HG02798 (cell line): ENCODE data around the gene PDE3B.
A peak's percentile ranks its signal among the peaks of the same experiment; 100 is the strongest.

Source experiments
- ATAC-seq: cut with Tn5 transposase; IDR thresholded peaks from one replicate; pipeline ENCODE4 v1.9.1; 2021; ENCODE audit warnings: mild to moderate bottlenecking; ENCODE audit not compliant: unreplicated experiment, poor library complexity

Gene PDE3B

GRCh38 chr11:14906578-14906977, 263.0 kb downstream of the PDE3B start:
- ATAC-seq, result no peak

GRCh38 chr11:14906993-14907392, 263.4 kb downstream of the PDE3B start:
- no peak for ATAC-seq

- peak; percentile 68 for ATAC-seq
Measured at GRCh38 chr11:14907411-14908213, 264.0 kb downstream of the PDE3B start.

GRCh38 chr11:14908214-14908880, 264.7 kb downstream of the PDE3B start:
- ATAC-seq, result no peak

- no peak for ATAC-seq
Measured at GRCh38 chr11:14914536-14914935, 270.9 kb downstream of the PDE3B start.

GRCh38 chr11:14916403-14916802, 272.8 kb downstream of the PDE3B start:
- ATAC-seq, result no peak
